Neutrophil (primary cell): ENCODE data around the gene RNF4.

Source experiments
- H3K27ac ChIP-seq: fragments of 200-600 bp; sonication (generic); 2 replicates; pipeline ENCODE4 v1.5.1; 2016; ENCODE audit warnings: mild to moderate bottlenecking, moderate library complexity
- H3K27me3 ChIP-seq: fragments of 200-600 bp; sonication (generic); 2 replicates; pipeline ENCODE4 v1.6.0; 2016; ENCODE audit warnings: mild to moderate bottlenecking
- H3K36me3 ChIP-seq: fragments of 200-600 bp; sonication (generic); 2 replicates; pipeline ENCODE4 v1.5.1; 2017
- H3K4me1 ChIP-seq, 2 experiments: fragments of 200-600 bp in 1 of 2; sonication (generic) in 1 of 2; 1 replicate in 1 of 2; 2 replicates in 1 of 2; pipeline versions ENCODE4 v1.5.1 to v1.6.1; 2013 to 2016; ENCODE audit warnings: low read depth in 1 of 2, low read length in 1 of 2, mild to moderate bottlenecking in 1 of 2, moderate library complexity in 1 of 2; ENCODE audit not compliant: control insufficient read depth in 1 of 2, insufficient read depth in 1 of 2
- H3K4me3 ChIP-seq, 2 experiments: fragments of 200-600 bp in 1 of 2; sonication (generic) in 1 of 2; 1 replicate in 1 of 2; 2 replicates in 1 of 2; pipeline ENCODE4 v1.5.1; 2013 to 2016; ENCODE audit warnings: low read depth in 1 of 2, low read length in 1 of 2, mild to moderate bottlenecking in 1 of 2, moderate library complexity in 1 of 2
- H3K9me3 ChIP-seq: fragments of 200-600 bp; sonication (generic); 2 replicates; pipeline ENCODE4 v1.5.1; 2016
- TF ChIP-seq, protein P1 (sequence below): fragments of 200-600 bp; sonication (generic); IDR thresholded peaks from 2 replicates; pipeline ENCODE4 v1.5.1; 2016; ENCODE audit warnings: antibody characterized with exemption

The RNF4 gene

DNA sequence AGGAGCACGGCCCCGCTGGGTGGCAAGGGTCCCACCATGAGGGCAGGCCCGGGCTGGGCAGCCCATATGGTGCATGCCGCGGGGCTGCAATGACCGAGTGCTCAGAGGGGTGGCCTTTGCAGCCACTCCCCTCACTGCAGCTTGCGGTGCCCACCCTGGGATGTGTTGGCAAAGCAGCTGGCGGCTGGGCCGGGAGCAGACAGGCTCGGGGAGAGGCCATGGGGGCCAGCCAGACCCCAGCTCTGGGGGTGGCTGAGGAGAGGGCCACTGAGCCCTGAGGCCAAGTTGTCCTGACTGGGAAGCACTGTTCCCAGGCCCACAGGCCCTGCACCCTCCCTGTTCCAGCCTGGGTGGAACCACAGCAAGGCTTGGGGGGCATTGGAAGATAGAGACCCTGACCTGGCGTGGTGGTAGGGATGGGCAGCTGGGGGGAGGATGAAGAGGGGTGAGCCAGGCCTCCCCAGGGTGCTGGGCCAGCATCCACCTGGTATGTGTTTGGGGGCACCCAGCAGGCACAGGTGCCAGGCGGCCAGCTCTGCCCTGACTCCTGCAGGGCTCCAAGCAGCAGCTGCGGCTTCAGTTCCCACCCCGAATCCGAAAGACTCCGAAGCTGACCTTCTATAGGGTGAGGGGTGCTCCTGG is 18.4 kb upstream of the RNF4 start:
- no peaks in the 10 kb centered on the region for H3K4me1 ChIP-seq
- no peaks in the 10 kb centered on the region for H3K9me3 ChIP-seq
- no peak overlapping the region for H3K27ac ChIP-seq
- no peaks in the 10 kb centered on the region for H3K27me3 ChIP-seq
- no peaks in the 10 kb centered on the region for H3K36me3 ChIP-seq
- H3K4me3 ChIP-seq = no peak overlapping the region
- TF ChIP-seq, protein P1, sequence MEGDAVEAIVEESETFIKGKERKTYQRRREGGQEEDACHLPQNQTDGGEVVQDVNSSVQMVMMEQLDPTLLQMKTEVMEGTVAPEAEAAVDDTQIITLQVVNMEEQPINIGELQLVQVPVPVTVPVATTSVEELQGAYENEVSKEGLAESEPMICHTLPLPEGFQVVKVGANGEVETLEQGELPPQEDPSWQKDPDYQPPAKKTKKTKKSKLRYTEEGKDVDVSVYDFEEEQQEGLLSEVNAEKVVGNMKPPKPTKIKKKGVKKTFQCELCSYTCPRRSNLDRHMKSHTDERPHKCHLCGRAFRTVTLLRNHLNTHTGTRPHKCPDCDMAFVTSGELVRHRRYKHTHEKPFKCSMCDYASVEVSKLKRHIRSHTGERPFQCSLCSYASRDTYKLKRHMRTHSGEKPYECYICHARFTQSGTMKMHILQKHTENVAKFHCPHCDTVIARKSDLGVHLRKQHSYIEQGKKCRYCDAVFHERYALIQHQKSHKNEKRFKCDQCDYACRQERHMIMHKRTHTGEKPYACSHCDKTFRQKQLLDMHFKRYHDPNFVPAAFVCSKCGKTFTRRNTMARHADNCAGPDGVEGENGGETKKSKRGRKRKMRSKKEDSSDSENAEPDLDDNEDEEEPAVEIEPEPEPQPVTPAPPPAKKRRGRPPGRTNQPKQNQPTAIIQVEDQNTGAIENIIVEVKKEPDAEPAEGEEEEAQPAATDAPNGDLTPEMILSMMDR = no peak

DNA sequence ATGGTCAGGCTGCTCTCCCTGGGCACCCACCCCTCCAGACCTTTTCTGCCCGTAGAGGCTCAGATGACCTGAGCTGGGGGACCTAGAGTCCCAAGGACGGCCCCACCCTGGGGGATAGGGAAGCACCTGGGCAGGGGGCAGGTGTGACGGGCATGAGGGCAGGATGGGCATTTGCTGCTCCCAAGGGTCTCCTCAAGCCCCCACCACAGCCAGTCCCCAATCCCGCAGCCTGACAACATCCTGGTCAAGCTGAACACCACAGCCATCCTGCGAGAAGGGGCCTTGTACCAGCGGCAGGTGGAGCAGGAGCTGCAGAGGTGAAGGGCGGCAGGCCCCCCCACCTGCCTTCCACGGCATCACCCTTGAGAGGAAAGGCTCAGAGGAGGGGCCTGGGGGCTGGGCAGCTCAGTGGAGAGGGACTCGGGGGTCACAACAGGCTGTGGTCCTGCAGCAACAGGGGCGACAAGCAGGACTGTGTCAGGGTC is 17.8 kb upstream of the RNF4 start:
- no peak overlapping the region for H3K27ac ChIP-seq
- no peaks in the 10 kb centered on the region for H3K4me1 ChIP-seq
- H3K4me3 ChIP-seq = no peak overlapping the region
- TF ChIP-seq, protein P1 = no peak
- no peaks in the 10 kb centered on the region for H3K36me3 ChIP-seq
- H3K9me3 ChIP-seq = no peaks in the 10 kb centered on the region
- H3K27me3 ChIP-seq = no peaks in the 10 kb centered on the region

DNA sequence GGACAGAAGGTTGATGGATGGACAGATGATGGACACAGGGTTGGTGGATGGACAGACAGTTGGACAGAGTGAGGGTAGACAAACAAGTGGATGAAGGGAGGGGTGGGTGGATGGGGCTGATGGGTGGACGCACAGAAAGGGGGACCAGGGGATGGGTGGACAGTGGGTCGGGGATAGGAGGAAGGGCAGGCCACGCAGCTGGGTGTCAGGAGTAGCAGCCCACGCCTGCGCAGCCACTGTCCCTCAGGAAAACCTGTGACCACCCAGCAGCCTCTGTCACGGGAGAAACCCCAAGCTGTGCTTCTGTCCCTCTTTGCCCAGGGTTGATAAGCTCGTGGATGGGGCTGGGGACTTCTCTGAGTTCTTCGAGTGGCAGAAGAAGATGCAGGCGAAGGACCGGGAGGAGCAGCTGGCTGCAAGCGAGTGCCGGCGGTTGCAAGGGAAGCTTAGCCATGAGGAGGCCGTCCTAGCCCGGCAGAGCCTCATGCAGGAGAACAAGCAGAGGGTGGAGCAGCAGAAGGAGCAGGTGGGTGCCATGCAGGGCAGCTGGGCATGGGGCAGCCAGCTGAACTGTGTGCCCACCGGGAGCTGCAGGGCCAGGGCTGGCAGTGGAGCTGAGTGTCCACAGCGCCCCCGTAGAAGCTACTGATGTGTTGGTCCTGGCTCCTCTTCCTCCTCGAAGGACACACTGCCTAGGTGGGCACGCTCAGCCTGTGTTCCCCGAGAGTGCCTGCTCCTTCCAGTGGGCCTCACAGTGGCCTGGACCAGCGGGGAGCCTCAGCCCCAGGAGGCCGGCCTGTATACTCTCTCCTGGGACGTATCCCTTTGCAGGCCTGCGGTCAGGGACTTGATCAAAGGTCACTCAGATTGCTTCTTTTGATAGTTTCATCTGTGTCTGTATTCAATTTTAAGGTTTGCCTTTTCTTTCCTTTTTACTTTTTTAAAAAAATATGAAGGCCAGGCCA is 16.8 kb upstream of the RNF4 start:
- TF ChIP-seq, protein P1 = no peak
- no peaks in the 10 kb centered on the region for H3K4me1 ChIP-seq
- H3K36me3 ChIP-seq = no peaks in the 10 kb centered on the region
- no peaks in the 10 kb centered on the region for H3K9me3 ChIP-seq
- no peak overlapping the region for H3K4me3 ChIP-seq
- no peak overlapping the region for H3K27ac ChIP-seq
- no peaks in the 10 kb centered on the region for H3K27me3 ChIP-seq

DNA sequence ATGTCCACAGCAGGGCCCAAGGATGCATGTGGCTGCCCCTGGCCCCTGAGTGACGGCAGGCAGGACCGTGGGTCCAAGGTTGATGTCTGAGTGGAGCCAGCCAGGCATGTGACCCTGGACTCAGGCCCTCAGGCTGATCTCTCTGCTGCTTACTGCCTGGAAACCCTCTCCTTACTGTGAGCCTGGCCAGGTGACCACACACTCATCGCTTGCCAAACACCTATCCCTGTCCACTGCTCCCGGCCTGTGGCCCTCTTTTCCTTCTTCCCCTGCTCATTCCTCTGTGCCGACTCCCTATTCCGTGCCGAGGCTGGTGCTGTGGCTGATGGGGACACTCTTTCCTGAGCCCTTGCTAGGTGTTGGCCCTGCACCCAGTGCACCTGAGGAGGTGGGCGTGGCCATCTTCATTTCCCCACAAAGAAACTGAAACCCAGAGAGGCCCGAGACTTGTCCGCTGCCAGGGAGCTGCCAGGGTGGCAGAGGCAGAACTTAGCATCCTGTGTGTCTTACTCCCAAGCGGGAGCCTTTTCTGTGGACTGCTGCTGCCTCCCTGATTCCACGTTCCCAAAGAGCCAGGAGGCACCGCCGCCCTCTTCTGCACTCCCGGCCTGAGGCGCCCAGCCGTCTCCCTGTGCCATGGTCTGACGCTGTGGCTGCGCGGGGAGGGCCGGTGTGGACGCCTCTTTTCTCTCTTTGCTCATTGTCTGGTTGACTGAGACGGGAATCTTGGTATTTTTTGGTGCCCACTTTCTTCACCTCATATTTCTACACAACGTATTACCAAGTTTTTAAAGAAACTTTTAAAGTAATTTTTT is 11.2 kb upstream of the RNF4 start:
- TF ChIP-seq, protein P1 = no peak
- Histone ChIP-seq H3K9me3 (no peaks in the 10 kb centered on the region), H3K4me3 (no peak overlapping the region), H3K4me1 (peaks cover 7% of the 10 kb centered on the region in 2 experiments), H3K27ac (no peak overlapping the region), H3K36me3 (no peaks in the 10 kb centered on the region), H3K27me3 (peaks cover 38% of the 10 kb centered on the region)
